ENCODE measurements around the gene CSPG5.

GRCh38 chr3:47553407-47553806 lies 25.3 kb downstream of the CSPG5 start:
- TF ChIP-seq GATA2 (IDR thresholded peaks at IDR 0.05; ENCODE audit: low read depth, low read length) = no peak
- TF ChIP-seq GATA3 (IDR thresholded peaks at IDR 0.05; ENCODE audit: low read depth, low read length) = no peak

Measured in SH-SY5Y (cell line).